GM23338 (cell line): ENCODE measurements around the gene PLAGL1. TPM values are rescaled to one million over a fixed set of nuclear protein-coding genes. Genes with fewer than 3 reads are reported as not detected.

Experiments used
- ATAC-seq: fragments of 200-7000 bp; cut with Tn5 transposase; 3 replicates; pipeline ENCODE4 v1.9.1; 2020
- DNase-seq: peaks from one replicate; pipeline ENCODE4 v3.0.0-alpha.2; 2015; ENCODE audit warnings: low spot score
- H2AFZ ChIP-seq: fragments of 200-600 bp; sonication (generic); 2 replicates; pipeline ENCODE4 v1.8.0; 2016; ENCODE audit warnings: antibody characterized with exemption, mild to moderate bottlenecking, moderate library complexity
- H3F3A ChIP-seq: fragments of 200-600 bp; sonication (generic); replicated peaks from 2 replicates; pipeline ENCODE4 v1.8.0; 2017; ENCODE audit warnings: antibody characterized with exemption, mixed run types, low read depth
- H3K27ac ChIP-seq: fragments of 200-600 bp; sonication (generic); 2 replicates; pipeline ENCODE4 v1.6.1; 2016; ENCODE audit warnings: low read depth
- H3K27me3 ChIP-seq: fragments of 200-600 bp; sonication (generic); 2 replicates; pipeline ENCODE4 v1.8.0; 2016; ENCODE audit warnings: mild to moderate bottlenecking, mixed run types, moderate library complexity; ENCODE audit not compliant: insufficient read depth
- H3K36me3 ChIP-seq: fragments of 200-600 bp; sonication (generic); 2 replicates; pipeline ENCODE4 v1.8.0; 2016; ENCODE audit warnings: mild to moderate bottlenecking; ENCODE audit not compliant: insufficient read depth
- H3K4me1 ChIP-seq: fragments of 200-600 bp; sonication (generic); 2 replicates; pipeline ENCODE4 v1.8.0; 2016; ENCODE audit warnings: mild to moderate bottlenecking, moderate library complexity; ENCODE audit not compliant: insufficient read depth
- H3K4me2 ChIP-seq: fragments of 200-600 bp; sonication (generic); 2 replicates; pipeline ENCODE4 v1.7.1; 2017; ENCODE audit warnings: mixed run types
- H3K4me3 ChIP-seq: fragments of 200-600 bp; sonication (generic); 2 replicates; pipeline ENCODE4 v1.6.1; 2016; ENCODE audit warnings: mixed run types
- H3K79me2 ChIP-seq: fragments of 200-600 bp; sonication (generic); replicated peaks from 2 replicates; pipeline ENCODE4 v1.8.0; 2017; ENCODE audit warnings: mild to moderate bottlenecking; ENCODE audit not compliant: insufficient read depth
- H3K9me2 ChIP-seq: fragments of 200-600 bp; sonication (generic); 2 replicates; pipeline ENCODE4 v1.8.0; 2017; ENCODE audit not compliant: insufficient read depth
- H4K20me1 ChIP-seq: fragments of 200-600 bp; sonication (generic); replicated peaks from 2 replicates; pipeline ENCODE4 v1.8.0; 2017; ENCODE audit warnings: mild to moderate bottlenecking; ENCODE audit not compliant: insufficient read depth
- H3K27ac Mint-ChIP-seq: 2 replicates; pipeline ENCODE4 v1.8.0; 2020; ENCODE audit warnings: inconsistent platforms, mild to moderate bottlenecking, moderate library complexity, mixed read lengths
- H3K27me3 Mint-ChIP-seq: 3 replicates; pipeline ENCODE4 v1.8.0; 2022; ENCODE audit warnings: low read depth, mild to moderate bottlenecking, moderate library complexity, mixed read lengths, inconsistent platforms; ENCODE audit not compliant: insufficient read depth, poor library complexity
- H3K36me3 Mint-ChIP-seq: 3 replicates; pipeline ENCODE4 v1.8.0; 2021; ENCODE audit warnings: low read depth, mild to moderate bottlenecking, inconsistent platforms, moderate library complexity, mixed read lengths
- H3K4me1 Mint-ChIP-seq: 3 replicates; pipeline ENCODE4 v1.8.0; 2020; ENCODE audit warnings: mild to moderate bottlenecking, inconsistent platforms, mixed read lengths
- H3K4me3 Mint-ChIP-seq: 3 replicates; pipeline ENCODE4 v1.8.0; 2021; ENCODE audit warnings: moderate library complexity, mild to moderate bottlenecking, inconsistent platforms, mixed read lengths
- H3K9me3 Mint-ChIP-seq: 3 replicates; pipeline ENCODE4 v1.8.0; 2020; ENCODE audit warnings: moderate library complexity, mild to moderate bottlenecking, inconsistent platforms, mixed read lengths
- polyA plus RNA-seq: library from polyadenylated mRNA; unstranded; fragments of >200 nt; fragmentation: Nextera tagmentation; extraction: Ambion mirVana; gene quantifications from 2 replicates; pipeline ENCODE4 v1.2.1, GENCODE V29; 2016
- total RNA-seq: library from RNA; depleted of rRNA; stranded (reverse); fragments of >200 nt; shearing (Covaris generic); gene quantifications from 2 replicates; pipeline ENCODE4 v1.2.3, GENCODE V29; 2014
- TF ChIP-seq, protein P1 (sequence below), 2 experiments: fragments of 200-600 bp in 1 of 2; sonication (generic) in 1 of 2; conservative IDR thresholded peaks; 2 replicates each; pipeline versions ENCODE4 v1.5.1 to v1.6.1; 2016 to 2017; ENCODE audit warnings: antibody characterized with exemption in 2 of 2, low read depth in 2 of 2, mild to moderate bottlenecking in 2 of 2, moderate library complexity in 1 of 2
- TF ChIP-seq, protein P2 (sequence below): IDR thresholded peaks from 2 replicates; pipeline ENCODE4 v1.6.1; 2016; ENCODE audit warnings: antibody characterized with exemption
- TF ChIP-seq, protein P3 (sequence below): fragments of 250-450 bp; sonication (Bioruptor Pico); IDR thresholded peaks from 2 replicates; pipeline ENCODE4 v1.5.0; 2020; ENCODE audit warnings: mild to moderate bottlenecking, moderate library complexity

Gene PLAGL1
- total and polyA plus RNA-seq, 2 experiments from 2014 or later = 0.90 to 1.7 TPM

DNA sequence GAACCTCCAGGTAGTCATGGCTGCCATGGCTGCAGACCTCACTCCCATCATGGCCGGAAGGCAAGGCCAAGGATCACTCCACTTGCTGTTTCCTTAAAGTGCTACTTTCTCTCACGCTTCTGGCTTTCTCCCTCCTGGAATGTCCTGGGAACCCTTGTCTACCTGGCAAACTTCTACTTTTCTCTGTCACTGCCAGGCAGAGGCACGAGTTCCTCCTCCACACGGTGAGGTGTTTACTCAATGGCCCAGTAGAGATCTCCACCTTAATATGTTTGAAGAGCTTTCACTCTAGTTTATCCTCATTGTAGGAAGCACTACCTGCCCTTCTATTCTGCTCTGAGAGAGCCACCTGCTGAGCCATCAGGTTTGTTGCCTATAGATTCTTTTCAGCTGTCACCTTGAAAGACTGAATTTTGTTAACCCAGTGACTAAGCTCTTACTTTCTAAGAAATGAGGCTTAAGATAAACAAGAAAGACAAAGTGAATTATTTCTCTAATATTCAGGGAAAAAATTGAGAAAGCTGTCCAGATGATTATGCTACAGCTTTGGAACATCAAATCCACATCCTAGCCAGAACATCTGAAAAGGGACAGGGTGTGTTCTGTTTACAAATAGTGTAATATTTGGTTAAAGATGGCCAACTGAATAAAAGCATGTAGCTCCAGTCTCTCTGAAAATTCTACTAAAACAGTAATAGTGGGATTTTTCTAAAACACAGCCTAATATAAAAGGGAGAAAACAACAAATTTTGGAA is 54.9 kb downstream of the PLAGL1 start:
- no peaks in the 10 kb centered on the region; the same call in 1 of the 2 replicates for H3F3A ChIP-seq
- 0 out of 2 replicates have a peak, but pooled peaks cover 3% of the 10 kb centered on the region for H3K9me2 ChIP-seq
- peaks cover 91% of the 10 kb centered on the region for H3K27me3 ChIP-seq
- H3K27ac ChIP-seq = no peak overlapping the region
- Mint-ChIP-seq H3K4me3 (no peak overlapping the region), H3K4me1 (peaks cover 20% of the 10 kb centered on the region), H3K27ac (no peak overlapping the region), H3K27me3 (peaks cover 13% of the 10 kb centered on the region), H3K9me3 (no peaks in the 10 kb centered on the region; the same call in 2 of the 3 replicates), H3K36me3 (0 out of 3 replicates have a peak, but pooled peaks cover 2% of the 10 kb centered on the region)
- no peak overlapping the region for H3K4me2 ChIP-seq
- no peaks in the 10 kb centered on the region for H3K36me3 ChIP-seq
- peaks cover 29% of the 10 kb centered on the region for H3K4me1 ChIP-seq
- ATAC-seq (peak; percentile 37; the same call in 2 of the 3 replicates), DNase-seq (no peak)
- H3K79me2 ChIP-seq = no peaks in the 10 kb centered on the region
- H2AFZ ChIP-seq = no peak overlapping the region
- TF ChIP-seq, protein P1, sequence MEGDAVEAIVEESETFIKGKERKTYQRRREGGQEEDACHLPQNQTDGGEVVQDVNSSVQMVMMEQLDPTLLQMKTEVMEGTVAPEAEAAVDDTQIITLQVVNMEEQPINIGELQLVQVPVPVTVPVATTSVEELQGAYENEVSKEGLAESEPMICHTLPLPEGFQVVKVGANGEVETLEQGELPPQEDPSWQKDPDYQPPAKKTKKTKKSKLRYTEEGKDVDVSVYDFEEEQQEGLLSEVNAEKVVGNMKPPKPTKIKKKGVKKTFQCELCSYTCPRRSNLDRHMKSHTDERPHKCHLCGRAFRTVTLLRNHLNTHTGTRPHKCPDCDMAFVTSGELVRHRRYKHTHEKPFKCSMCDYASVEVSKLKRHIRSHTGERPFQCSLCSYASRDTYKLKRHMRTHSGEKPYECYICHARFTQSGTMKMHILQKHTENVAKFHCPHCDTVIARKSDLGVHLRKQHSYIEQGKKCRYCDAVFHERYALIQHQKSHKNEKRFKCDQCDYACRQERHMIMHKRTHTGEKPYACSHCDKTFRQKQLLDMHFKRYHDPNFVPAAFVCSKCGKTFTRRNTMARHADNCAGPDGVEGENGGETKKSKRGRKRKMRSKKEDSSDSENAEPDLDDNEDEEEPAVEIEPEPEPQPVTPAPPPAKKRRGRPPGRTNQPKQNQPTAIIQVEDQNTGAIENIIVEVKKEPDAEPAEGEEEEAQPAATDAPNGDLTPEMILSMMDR (conservative IDR thresholded peaks at IDR 0.05; ENCODE audit: low read depth in 2 of 2) = peak in 1 of 2 experiments; percentile 10; a peak in 1 of 4 replicates
- TF ChIP-seq, protein P2, sequence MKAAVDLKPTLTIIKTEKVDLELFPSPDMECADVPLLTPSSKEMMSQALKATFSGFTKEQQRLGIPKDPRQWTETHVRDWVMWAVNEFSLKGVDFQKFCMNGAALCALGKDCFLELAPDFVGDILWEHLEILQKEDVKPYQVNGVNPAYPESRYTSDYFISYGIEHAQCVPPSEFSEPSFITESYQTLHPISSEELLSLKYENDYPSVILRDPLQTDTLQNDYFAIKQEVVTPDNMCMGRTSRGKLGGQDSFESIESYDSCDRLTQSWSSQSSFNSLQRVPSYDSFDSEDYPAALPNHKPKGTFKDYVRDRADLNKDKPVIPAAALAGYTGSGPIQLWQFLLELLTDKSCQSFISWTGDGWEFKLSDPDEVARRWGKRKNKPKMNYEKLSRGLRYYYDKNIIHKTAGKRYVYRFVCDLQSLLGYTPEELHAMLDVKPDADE = no peak
- TF ChIP-seq, protein P3, sequence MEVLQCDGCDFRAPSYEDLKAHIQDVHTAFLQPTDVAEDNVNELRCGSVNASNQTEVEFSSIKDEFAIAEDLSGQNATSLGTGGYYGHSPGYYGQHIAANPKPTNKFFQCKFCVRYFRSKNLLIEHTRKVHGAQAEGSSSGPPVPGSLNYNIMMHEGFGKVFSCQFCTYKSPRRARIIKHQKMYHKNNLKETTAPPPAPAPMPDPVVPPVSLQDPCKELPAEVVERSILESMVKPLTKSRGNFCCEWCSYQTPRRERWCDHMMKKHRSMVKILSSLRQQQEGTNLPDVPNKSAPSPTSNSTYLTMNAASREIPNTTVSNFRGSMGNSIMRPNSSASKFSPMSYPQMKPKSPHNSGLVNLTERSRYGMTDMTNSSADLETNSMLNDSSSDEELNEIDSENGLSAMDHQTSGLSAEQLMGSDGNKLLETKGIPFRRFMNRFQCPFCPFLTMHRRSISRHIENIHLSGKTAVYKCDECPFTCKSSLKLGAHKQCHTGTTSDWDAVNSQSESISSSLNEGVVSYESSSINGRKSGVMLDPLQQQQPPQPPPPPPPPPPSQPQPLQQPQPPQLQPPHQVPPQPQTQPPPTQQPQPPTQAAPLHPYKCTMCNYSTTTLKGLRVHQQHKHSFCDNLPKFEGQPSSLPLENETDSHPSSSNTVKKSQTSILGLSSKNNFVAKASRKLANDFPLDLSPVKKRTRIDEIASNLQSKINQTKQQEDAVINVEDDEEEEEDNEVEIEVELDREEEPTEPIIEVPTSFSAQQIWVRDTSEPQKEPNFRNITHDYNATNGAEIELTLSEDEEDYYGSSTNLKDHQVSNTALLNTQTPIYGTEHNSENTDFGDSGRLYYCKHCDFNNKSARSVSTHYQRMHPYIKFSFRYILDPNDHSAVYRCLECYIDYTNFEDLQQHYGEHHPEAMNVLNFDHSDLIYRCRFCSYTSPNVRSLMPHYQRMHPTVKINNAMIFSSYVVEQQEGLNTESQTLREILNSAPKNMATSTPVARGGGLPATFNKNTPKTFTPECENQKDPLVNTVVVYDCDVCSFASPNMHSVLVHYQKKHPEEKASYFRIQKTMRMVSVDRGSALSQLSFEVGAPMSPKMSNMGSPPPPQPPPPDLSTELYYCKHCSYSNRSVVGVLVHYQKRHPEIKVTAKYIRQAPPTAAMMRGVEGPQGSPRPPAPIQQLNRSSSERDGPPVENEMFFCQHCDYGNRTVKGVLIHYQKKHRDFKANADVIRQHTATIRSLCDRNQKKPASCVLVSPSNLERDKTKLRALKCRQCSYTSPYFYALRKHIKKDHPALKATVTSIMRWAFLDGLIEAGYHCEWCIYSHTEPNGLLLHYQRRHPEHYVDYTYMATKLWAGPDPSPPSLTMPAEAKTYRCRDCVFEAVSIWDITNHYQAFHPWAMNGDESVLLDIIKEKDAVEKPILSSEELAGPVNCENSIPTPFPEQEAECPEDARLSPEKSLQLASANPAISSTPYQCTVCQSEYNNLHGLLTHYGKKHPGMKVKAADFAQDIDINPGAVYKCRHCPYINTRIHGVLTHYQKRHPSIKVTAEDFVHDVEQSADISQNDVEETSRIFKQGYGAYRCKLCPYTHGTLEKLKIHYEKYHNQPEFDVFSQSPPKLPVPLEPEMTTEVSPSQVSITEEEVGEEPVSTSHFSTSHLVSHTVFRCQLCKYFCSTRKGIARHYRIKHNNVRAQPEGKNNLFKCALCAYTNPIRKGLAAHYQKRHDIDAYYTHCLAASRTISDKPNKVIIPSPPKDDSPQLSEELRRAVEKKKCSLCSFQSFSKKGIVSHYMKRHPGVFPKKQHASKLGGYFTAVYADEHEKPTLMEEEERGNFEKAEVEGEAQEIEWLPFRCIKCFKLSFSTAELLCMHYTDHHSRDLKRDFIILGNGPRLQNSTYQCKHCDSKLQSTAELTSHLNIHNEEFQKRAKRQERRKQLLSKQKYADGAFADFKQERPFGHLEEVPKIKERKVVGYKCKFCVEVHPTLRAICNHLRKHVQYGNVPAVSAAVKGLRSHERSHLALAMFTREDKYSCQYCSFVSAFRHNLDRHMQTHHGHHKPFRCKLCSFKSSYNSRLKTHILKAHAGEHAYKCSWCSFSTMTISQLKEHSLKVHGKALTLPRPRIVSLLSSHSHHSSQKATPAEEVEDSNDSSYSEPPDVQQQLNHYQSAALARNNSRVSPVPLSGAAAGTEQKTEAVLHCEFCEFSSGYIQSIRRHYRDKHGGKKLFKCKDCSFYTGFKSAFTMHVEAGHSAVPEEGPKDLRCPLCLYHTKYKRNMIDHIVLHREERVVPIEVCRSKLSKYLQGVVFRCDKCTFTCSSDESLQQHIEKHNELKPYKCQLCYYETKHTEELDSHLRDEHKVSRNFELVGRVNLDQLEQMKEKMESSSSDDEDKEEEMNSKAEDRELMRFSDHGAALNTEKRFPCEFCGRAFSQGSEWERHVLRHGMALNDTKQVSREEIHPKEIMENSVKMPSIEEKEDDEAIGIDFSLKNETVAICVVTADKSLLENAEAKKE (CRISPR knock-in tag) = no peak
- H4K20me1 ChIP-seq = no peaks in the 10 kb centered on the region
- no peak overlapping the region for H3K4me3 ChIP-seq
